HG03432 (cell line): ENCODE measurements around the gene REXO2.

Experiments used
- ATAC-seq: cut with Tn5 transposase; IDR thresholded peaks from one replicate; pipeline ENCODE4 v1.9.1; 2021; ENCODE audit warnings: mild to moderate bottlenecking, moderate library complexity; ENCODE audit not compliant: unreplicated experiment

Gene REXO2

DNA sequence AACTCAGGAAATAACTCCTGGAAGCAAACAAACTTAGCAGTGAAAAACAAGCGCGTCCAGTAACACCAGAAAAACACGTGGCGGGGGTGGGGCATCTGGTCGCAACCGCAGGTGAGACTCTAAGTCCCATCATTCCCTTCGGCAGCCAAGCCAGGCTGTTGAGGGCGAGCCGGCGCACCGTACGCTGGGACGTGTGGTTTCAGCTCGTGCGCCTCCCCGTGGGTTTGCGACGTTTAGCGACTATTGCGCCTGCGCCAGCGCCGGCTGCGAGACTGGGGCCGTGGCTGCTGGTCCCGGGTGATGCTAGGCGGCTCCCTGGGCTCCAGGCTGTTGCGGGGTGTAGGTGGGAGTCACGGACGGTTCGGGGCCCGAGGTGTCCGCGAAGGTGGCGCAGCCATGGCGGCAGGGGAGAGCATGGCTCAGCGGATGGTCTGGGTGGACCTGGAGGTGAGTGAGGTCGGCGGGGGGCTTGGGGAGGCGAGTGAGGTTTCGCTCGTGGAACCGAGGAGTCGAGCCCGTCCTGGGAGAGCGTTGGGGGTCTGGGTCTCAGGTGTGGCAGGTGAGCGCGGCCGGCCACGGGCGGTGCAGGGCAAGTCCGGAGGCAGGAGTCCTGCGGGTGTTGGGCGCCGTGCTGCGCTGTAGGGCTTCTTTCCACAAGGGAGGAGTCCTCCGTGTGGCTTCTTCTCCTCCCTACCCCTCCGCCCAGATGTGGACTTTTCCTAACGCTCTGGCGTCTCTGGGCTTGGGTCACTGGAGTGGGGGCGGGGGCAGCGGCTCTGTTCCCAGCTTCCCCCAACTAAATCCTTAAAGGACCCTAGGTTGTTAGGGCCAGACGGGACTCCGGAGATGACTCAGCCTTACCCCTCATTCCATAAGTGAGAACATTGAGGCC is at the start of gene REXO2:
TSS of gene REXO2 (plus strand) at position 239 of the 892 bp plus-strand sequence. CDS start at position 301, 62 bp downstream.
- ATAC-seq, result peak; percentile 99

DNA sequence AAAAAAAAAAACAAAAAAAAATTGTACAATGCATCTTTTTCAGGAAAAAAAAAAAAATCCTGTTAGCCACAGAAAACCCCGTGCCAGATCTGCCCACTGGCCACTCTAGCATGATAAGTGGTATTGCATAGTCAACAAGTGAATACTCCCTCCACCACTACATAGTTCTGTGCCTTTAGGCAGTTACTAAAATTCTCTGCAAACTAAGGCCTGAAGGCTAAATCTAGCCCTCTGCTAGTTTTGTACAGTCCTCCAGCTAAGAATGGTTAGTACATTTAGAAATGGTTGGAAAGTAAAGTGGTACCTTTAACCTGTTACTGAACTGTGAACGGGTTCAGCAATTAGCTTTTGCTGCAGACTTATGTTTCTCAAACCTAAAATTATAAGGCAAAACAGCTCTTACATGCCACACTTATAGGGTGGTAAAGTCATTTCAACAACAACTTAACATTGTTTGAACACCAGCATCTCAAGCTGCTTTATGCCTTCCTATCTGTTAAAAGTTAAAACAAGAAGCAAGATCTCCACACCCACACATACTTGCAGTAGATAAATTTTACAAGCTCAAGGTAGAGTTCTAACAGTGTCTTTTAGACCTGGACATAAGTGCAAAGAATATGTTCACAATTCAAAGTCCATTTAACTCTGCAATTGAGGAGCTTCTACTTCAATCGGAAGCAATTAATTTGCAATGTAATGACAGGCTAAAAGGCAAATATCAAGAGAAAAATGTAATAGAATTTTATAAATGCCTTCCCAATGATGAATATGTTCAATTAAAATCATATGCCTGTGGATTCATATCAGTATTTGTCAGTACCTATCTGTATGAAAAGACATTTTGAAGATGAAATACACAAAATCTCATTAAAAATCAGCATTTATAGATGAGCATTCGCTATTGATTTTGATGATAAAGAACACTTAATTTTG is 46.3 kb upstream of the REXO2 start:
- no peak for ATAC-seq

DNA sequence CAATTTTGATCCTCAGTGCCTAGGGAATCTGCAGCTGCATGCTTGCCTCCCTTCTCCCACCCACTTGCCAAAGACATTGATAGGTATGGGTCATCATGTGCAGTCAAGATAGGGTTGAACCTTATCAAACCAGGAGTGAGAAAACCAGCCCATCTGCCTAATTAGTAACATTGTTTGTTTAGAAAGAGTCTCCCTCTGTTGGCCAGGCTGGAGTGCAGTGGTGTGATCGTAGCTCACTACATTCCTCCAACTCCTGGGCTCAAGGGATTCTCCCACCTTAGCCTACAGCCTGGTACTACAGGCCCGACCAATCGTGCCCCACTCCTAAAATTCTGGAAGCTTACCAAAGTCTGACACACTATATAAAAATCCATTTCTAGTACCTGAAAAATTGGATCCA is 43.5 kb upstream of the REXO2 start:
- ATAC-seq, result no peak

DNA sequence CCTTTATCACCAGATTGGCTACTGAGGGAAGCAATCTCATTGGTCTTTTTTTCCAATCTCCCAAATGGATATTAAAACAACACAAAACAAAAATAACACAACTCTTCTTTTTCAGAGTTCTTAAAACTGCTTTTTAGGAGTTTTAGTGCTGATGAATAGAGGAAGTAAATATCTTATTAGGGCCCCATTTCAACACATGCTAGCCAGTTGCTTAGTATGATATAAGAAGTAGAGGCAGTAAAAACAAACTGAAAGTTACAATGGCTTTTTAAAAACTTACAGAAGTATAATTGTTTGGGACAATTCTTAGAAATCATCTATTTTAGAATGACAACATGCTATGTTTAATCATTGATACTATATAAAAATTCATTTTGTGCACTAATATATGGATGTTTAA is 42.4 kb upstream of the REXO2 start:
- ATAC-seq, result no peak

DNA sequence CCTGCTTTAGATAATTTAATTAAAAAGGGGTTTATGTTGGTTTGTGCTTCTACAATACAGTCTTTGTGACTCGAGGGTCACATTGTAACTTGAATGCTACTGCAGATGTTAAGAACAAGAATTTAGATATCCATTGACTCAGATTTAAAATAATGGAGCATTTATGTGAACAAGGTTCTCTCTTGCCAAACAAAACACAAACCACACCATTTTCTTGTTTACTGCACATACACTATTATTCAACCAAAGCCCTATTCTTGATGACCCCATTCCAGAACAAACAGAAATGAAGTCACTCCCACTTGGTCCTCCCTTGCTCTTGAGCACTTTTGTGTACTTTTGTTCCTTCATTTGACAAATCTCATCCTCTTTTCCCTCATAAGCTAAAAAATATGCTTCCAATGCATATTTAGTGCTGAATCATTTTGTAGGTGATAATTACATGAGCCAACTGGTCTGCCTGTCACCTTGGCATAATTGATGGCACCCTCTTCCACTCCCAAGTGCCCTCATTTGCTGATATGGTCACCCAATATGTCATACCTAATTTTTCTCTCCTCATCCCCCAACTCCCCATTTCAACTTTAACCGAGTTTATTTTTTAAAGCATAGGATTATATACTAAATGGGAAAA is 41.8 kb upstream of the REXO2 start:
- ATAC-seq, result no peak

DNA sequence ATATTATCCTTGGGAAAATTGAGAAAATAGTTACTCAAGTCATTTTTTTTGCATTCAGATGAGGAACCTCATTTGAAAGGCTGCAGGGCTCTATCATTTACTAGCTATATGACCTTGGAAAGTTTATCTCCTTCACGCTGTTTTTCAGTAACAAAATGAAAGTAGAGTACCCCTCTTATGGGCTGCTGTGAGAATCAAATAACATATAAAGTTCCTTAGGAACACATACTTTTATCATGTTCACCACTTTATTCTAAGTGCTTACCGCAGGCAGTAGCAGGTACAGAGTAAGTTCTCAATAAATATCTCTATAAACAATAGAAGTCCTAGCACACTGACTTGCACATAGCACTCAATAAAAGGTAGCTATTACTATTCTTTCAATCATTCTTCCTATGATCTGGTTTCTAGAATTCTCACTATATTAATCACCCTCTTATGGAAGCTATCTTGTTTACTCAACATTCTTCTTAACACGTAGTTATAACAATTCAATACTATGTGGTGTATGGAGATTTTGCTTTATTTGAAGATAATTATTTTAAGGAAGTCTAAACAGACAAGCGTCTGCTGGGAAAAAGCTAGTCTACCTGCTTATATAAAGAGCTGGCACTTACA is 40.9 kb upstream of the REXO2 start:
- ATAC-seq, result no peak

DNA sequence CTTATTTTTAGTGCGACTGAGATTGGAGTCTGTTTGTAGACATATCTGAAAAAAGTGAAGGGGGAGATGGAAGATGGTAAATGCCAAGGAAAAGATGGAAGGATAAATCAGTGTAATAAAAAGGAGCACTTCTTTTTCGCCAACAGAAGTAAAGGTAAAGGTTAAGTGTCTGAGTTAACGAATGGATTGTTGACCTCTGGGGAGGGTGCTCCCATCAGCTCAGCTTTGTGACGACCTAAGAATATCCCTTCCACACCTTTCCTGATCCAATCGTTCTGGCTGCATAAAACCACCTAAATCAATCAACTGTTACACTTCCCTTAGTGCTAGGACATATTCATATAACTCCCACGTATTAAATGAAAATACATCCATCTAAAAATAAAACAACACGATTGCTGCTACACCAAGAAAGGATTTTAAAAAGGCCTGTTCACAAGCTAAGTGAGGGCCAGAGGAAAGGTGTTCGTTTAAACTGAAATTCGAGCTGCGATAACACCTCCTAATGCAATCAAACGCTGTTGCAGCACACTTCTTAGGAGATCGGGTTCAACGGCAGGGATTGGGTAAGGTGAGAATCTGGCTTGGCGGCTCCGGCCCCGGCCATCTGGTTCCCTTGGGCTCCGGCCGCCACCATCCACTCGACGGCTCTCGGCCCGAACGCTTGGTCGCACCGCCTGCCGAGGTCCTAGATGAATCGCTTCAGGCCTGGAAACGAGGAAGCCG is 39.6 kb upstream of the REXO2 start:
- ATAC-seq, result peak; percentile 32

DNA sequence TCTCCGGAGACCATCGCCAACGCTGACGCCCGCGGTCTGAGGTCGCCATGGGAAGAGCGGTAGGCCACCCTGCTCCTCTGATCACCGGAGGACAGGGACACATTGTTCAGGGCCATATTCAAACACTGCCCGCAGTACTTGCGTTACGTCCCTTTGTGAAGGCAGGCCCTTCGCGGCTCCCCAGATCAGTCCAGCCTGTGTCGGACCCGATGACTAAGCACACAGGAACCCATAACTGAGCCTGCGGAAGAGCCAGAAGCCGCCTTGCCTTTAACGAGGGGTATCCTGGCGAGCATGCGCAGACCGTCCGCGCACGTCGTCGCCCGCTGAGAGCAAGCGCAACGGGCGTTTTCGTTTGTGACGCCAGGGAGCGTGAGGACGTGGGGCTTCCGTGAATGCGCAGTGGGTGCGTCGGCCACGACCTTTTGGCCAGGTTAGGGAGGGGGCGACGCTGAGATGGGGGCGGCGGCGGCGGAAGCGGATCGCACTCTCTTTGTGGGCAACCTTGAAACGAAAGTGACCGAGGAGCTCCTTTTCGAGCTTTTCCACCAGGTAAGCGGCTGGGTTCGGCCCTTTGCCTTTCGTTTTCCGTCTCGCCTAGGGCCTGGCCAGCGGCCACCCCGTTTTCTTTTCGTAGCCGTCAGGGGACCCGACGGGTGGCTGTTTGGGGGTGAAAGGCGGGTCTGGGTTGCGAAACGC is 38.9 kb upstream of the REXO2 start, which contains the start of the genes C11orf71 and RBM7:
TSS of gene C11orf71 (minus strand) at position 296 of the 699 bp plus-strand sequence. CDS start at position 116, 180 bp downstream.
TSS of gene RBM7 (plus strand) at position 451 of the 699 bp plus-strand sequence. CDS start at position 457, 6 bp downstream.
- peak; percentile 97 for ATAC-seq

DNA sequence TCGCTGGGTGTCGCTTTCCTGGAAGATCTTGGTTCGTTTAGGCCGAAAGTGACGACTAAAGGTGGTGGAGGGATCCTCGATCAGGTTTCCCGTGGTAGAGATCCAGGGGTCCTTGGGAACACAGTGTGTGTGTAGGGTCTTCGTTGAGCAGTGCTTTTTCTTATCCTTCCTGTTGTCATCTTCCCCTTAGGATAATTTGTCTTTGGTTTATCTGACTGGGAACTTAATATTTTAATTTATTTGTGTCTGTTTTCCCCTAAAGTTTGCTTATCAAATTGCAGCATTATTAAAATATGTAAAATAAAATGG is 38.4 kb upstream of the REXO2 start:
- no peak for ATAC-seq

DNA sequence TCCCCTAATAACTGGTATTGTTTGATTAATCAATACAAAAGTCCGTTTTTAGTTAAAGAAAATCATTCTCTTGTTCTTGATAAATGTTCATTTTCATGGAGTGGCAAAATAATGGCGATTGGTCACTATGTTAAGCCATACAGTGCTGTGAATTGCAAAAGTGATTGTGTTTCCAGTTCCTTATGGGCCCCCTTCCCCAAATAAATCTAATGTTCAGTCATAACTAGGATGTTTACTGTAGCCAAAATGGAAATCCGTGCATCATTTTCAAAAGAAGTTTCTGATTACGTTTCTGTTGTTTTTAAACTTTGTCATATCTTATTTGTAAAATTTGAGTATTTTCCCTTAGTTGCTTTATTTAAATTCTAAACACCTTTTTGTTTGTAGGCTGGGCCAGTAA is 38.0 kb upstream of the REXO2 start:
- no peak for ATAC-seq

DNA sequence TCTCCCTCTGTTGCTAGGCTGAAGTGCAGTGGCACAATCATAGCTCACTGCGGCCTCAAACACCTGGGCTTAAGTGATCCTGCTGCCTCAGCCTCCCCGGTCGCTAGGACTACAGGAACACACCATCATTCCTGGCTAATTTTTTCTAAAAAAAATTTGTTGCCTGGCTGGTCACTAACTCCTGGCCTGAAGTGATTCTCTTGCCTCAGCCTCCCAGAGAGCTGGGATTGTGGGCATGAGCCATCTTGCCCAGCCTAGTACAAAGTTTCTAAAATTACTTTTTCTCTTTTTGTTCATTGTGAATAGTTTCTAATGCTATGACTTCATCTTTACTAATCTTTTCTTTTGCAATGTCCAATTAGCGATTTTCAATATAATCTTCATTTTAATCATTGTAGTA is 26.3 kb upstream of the REXO2 start:
- ATAC-seq, result no peak

DNA sequence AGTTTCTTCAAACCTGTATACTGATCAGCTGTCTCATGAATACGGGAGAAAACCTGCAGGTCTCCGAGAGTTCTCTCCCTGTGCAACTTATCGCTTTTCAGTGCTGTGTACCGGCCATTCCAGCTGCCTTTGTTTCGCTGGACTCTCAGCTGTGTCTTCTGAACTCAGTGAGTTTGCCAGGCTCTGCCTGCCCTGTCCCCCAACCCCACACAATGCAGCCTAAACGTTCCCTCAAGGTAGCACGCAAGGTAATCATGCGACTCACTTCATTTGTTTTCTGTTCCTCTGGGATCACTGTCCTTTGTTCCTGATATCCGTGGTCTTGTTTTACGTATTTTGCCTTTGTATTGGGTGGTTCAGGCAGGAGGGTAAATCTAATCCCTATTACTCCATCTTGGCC is 25.3 kb upstream of the REXO2 start:
- no peak for ATAC-seq

DNA sequence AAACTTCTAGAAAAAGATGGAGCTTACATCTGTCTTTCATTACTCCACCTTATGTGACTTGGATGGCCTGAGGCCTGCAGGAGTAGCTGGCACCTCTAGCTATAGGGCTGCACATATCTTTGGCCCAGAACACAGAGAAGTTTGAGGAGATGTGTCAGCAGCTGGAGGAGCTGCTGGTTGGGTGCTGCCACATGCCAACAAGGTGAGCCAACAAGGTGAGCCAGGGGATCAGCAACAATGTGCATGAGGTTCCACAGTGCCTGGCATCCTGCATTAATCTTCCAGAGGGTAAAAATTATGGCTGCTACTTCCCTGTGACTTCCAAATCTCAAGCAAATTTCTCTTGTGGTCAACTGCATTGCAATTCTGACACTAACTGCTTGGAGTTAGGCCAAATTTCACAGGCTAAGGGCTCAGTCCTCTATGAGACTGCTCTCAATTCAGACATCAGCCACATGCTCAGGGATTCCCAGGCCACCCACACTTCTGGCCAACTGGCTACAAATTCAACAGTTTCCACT is 22.8 kb upstream of the REXO2 start:
- ATAC-seq, result no peak

DNA sequence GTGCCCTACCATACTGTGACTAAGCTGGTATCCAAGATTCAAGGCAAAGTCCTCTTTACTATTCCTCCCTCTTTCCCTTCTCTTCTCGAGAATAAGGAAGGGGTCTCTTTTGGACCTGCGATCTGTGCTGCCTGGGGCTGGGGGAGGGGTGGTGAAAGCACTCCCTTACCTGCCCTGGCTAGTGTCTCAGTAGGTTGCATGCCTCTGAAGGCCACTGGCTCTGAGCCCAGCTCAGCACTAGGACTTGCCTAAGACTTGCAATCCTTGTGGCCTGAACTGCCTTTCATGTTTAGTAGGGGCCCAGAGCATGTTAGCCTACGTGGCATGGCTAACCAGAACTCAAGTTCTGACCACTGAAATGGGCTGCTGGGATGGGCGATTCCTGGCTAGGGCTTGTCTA is 13.0 kb upstream of the REXO2 start:
- no peak for ATAC-seq

DNA sequence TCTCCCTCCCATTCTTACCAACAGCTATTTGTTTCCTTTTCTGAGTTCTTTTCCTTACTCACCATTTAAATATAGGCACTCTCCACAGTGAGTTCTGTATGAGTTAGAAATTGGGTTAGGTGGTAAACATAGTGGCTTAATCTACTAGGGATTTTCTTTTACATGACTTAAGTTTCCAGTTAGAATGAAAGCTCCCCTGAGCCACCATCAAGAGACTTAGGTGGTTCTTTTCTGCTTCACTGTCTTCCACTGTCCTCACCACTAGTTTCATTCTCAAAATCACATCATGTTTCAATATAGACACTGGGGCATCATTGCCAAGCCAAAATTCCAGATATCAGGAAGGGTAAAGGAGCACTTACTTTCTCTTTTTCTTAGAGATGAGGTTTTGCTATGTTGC is 9.0 kb upstream of the REXO2 start:
- no peak for ATAC-seq

DNA sequence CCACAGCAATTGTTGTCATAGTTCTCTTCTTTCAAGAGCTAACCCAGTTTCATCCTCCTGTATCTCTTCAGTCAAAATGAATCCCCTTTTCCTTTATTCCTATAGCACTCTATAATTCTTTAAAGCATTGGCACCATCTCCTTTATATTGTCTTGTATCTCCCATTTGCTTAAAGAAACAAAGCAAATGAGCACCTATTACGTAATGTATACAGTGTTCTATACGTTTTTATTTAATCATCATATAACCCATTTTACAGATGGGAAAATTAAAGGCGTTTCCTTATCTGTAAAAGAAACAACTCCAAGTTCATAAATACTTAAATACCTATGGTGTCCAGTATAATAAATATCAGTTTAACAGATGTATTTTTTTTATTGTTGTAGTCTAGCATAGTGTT is 6.4 kb upstream of the REXO2 start:
- no peak for ATAC-seq

DNA sequence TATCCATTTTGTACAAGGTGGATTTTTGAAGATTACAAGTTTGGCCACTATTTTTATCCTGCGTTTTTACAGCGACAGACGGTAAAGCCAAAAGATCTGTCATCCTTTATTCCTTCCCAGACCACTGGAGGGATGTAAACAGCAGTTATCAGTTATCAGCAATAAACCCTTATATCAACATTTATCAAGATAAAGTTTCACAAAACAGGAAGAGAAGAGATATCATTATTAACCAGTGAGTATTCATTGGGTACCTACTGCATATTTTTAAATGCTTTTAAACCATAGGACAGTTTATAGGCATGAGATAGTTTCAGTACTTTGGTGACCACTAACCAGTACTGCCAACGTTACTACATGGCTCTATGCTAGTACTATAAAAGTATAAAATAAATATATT is 5.9 kb upstream of the REXO2 start:
- ATAC-seq, result no peak

DNA sequence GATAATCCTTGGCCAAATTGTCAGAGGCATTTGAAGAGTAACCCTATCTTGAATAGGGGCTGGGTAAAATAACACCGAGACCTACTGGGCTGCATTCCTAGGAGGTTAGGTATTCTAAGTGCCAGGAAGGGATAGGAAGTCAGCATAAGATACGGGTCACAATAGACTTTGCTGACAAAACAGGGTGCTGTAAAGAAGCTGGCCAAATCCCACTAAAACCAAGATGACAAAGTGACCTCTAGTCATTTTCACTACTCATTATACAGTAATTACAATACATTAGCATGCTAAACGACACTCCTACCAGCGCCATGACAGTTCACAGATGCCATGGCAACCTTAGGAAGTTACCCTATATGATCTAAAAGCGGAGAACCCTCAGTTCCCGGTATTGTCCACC is 964 bp upstream of the REXO2 start:
- no peak for ATAC-seq

DNA sequence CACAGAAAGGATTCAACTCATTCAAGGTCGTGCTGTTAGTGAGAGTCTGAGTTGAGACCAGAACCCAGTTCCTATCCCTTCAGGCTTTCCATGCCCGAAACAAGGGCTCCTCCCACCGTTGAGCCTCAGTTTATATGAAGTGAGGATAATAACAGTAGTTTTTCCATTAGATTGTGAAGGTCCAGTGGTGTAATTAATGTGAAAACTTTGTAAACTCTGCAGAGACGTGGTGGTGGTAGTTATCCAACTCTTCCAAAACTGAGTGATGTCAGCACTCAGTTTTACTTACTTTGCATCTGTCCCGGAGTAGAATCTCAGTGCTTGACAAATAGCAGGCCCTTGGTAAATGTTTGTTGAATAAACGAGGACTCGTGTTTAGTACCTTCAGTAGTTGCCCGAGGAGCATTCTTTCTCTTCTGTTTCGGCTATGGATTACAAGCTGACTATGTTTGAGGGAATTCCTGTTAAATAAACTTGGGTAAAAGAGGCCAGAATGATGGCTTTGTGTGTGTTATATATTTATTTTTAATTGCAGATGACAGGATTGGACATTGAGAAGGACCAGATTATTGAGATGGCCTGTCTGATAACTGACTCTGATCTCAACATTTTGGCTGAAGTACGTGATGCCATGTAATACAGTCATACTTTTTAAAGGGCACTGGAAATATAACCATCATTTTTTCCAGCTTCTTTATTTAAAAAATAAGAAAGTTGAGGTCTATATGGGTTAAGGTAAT is 1.0 kb downstream of the REXO2 start:
- no peak for ATAC-seq
